Measurements from ENCODE around the gene RHBDL2. TPM values are rescaled to one million over a fixed set of nuclear protein-coding genes. Genes with fewer than 3 reads are reported as not detected.

The RHBDL2 gene
- total and polyA plus RNA-seq, 2 of the 4 experiments (the other 2 are of a cell fraction) = 0.36 to 0.38 TPM

DNA sequence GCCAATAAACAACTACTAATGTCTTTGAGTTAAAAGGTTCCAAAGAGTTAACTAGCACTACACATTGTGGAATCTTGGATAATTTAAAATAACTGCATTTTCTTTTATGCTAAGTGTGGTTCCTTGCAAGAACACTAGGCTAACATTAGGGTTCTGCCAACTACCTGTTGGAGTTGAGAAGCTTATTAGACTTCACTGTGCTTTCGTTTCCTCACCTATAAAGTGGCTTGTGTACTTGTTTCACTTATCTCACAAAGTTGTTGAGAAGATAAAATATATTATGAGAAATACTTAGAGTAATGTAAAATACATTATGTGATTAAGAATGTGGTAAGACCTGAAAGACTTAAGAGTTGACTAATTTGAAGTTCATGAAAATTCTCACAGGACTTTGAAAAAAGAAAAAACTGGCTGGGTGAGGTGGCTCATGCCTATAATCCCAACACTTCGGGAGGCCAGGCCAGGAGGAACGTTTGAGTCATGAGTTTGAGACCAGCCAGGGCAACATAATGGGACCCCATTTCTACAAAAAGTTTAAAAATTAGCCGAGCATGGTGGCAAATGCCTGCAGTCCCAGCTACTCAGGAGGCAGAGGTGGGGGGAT, 76.4 kb downstream of the RHBDL2 start:
- H3K18ac ChIP-seq (ENCODE audit: low read depth, low read length) = no peak overlapping the region
- H3K36me3 ChIP-seq (ENCODE audit: control insufficient read depth, insufficient read depth, low read length) = 0 out of 2 replicates have a peak, but pooled peaks cover 1% of the 10 kb centered on the region
- no TSS peak for BruUV-seq (replicated peaks)
- H3K9ac ChIP-seq (ENCODE audit: low read depth, low read length) = no peak overlapping the region
- no peaks in the 10 kb centered on the region; the same call in 1 of the 2 replicates for H3K9me1 ChIP-seq (ENCODE audit: insufficient read depth, low read length)
- H3K79me1 ChIP-seq (ENCODE audit: low read depth in 1 of 2, low read length in 2 of 2) = peaks cover 6 to 34% of the 10 kb centered on the region in 2 experiments; a peak in 3 of 4 replicates
- no peak overlapping the region for H2BK5ac ChIP-seq (ENCODE audit: low read depth, low read length, poor library complexity, severe bottlenecking)
- H3K27me3 ChIP-seq (ENCODE audit: control insufficient read depth, insufficient read depth, low read length) = no peaks in the 10 kb centered on the region
- H3K4me2 ChIP-seq (ENCODE audit: low read depth, low read length) = no peak overlapping the region
- no peak overlapping the region for H4K8ac ChIP-seq (ENCODE audit: low read depth in 2 of 2, low read length in 2 of 2)
- 100% methylated on average over 1 of the region's 4 CpGs; no CpG with 5 or more reads in 1 of the 2 experiments for WGBS, 2 experiments (ENCODE audit: extremely low coverage in 2 of 2, insufficient read length in 1 of 2)
- intact Hi-C loops (cut with micrococcal nuclease) = no loop called here
- TF ChIP-seq NFE2L2 (IDR thresholded peaks at IDR 0.05; ENCODE audit: low read depth, low read length) (no peak), RCOR1 (IDR thresholded peaks at IDR 0.05; ENCODE audit: insufficient replicate concordance, low read length) (no peak), FOS (IDR thresholded peaks at IDR 0.05; ENCODE audit: low read depth, low read length) (no peak), SMC3 (IDR thresholded peaks at IDR 0.05; ENCODE audit: low read depth, low read length) (no peak), CEBPB (IDR thresholded peaks at IDR 0.05; ENCODE audit: low read depth, low read length) (no peak), MXI1 (IDR thresholded peaks at IDR 0.05; ENCODE audit: borderline replicate concordance, low read depth, low read length) (no peak), RFX5 (IDR thresholded peaks at IDR 0.05; ENCODE audit: low read depth, low read length) (no peak), RAD21 (IDR thresholded peaks at IDR 0.05; ENCODE audit: low read length) (no peak), BHLHE40 (IDR thresholded peaks at IDR 0.05; ENCODE audit: low read depth, low read length) (no peak), CHD1 (IDR thresholded peaks at IDR 0.05; ENCODE audit: low read depth, low read length) (no peak), MAFK (IDR thresholded peaks at IDR 0.05; ENCODE audit: low read depth, low read length) (no peak), MAZ (IDR thresholded peaks at IDR 0.05; ENCODE audit: borderline replicate concordance, low read depth, low read length) (no peak), POLR2A (IDR thresholded peaks at IDR 0.05; ENCODE audit: low read depth, low read length) (no peak)
- TF ChIP-seq, protein P1, sequence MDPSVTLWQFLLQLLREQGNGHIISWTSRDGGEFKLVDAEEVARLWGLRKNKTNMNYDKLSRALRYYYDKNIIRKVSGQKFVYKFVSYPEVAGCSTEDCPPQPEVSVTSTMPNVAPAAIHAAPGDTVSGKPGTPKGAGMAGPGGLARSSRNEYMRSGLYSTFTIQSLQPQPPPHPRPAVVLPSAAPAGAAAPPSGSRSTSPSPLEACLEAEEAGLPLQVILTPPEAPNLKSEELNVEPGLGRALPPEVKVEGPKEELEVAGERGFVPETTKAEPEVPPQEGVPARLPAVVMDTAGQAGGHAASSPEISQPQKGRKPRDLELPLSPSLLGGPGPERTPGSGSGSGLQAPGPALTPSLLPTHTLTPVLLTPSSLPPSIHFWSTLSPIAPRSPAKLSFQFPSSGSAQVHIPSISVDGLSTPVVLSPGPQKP (IDR thresholded peaks at IDR 0.05; ENCODE audit: borderline replicate concordance, low read depth, low read length) = no peak
- TF ChIP-seq, protein P2, sequence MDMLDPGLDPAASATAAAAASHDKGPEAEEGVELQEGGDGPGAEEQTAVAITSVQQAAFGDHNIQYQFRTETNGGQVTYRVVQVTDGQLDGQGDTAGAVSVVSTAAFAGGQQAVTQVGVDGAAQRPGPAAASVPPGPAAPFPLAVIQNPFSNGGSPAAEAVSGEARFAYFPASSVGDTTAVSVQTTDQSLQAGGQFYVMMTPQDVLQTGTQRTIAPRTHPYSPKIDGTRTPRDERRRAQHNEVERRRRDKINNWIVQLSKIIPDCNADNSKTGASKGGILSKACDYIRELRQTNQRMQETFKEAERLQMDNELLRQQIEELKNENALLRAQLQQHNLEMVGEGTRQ (IDR thresholded peaks at IDR 0.05; ENCODE audit: low read depth, low read length) = no peak
- TF ChIP-seq, protein P3, sequence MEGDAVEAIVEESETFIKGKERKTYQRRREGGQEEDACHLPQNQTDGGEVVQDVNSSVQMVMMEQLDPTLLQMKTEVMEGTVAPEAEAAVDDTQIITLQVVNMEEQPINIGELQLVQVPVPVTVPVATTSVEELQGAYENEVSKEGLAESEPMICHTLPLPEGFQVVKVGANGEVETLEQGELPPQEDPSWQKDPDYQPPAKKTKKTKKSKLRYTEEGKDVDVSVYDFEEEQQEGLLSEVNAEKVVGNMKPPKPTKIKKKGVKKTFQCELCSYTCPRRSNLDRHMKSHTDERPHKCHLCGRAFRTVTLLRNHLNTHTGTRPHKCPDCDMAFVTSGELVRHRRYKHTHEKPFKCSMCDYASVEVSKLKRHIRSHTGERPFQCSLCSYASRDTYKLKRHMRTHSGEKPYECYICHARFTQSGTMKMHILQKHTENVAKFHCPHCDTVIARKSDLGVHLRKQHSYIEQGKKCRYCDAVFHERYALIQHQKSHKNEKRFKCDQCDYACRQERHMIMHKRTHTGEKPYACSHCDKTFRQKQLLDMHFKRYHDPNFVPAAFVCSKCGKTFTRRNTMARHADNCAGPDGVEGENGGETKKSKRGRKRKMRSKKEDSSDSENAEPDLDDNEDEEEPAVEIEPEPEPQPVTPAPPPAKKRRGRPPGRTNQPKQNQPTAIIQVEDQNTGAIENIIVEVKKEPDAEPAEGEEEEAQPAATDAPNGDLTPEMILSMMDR (conservative IDR thresholded peaks at IDR 0.05; ENCODE audit: low read depth, low read length) = no peak
- H4K20me1 ChIP-seq (ENCODE audit: insufficient read depth, low read length) = no peaks in the 10 kb centered on the region; the same call in 1 of the 2 replicates
- DNase-seq (no peak), ATAC-seq (ENCODE audit: low read depth) (no peak)
- no peak overlapping the region for H4K91ac ChIP-seq (ENCODE audit: insufficient read depth, low read depth, low read length)
- no peak overlapping the region for H2AK5ac ChIP-seq (ENCODE audit: low read depth, low read length)
- H2AK9ac ChIP-seq (replicated peaks; ENCODE audit: low read depth, low read length, poor library complexity) = no peak overlapping the region
- CTCF ChIA-PET = interaction anchor here (0.6 kb wide), 1 partner anchor 18 kb away, joined by 3 read pairs; no protein-coding TSS in a partner anchor
- no peak overlapping the region for H2BK20ac ChIP-seq (ENCODE audit: low read depth, low read length)
- H3K27ac ChIP-seq (ENCODE audit: insufficient read depth, low read length) = no peak overlapping the region
- dilution Hi-C loops (cut with HindIII; ENCODE audit: low sequenced_read_pairs, unreplicated experiment) = no loop called here
- H3K23ac ChIP-seq (ENCODE audit: low read depth, low read length) = no peak overlapping the region
- no peak overlapping the region for H2AFZ ChIP-seq (replicated peaks; ENCODE audit: low read length, poor library complexity)
- H2BK15ac ChIP-seq (ENCODE audit: low read depth, low read length) = no peak overlapping the region
- H2BK120ac ChIP-seq (ENCODE audit: low read depth, low read length) = no peak overlapping the region
- no peak overlapping the region for H3K14ac ChIP-seq (replicated peaks; ENCODE audit: low read depth, low read length)
- in situ Hi-C loops (cut with MboI; ENCODE audit: low sequenced_read_pairs) = loop anchor here (25.0 kb wide), 1 partner anchor 672 kb away; no protein-coding TSS in a partner anchor
- H3K4me1 ChIP-seq (ENCODE audit: control insufficient read depth, insufficient read depth, low read length) = peaks cover 2% of the 10 kb centered on the region; the same call in 1 of the 2 replicates
- POLR2A ChIA-PET (ENCODE audit: unreplicated experiment) = no interaction called here
- no peaks in the 10 kb centered on the region for H3K9me3 ChIP-seq (ENCODE audit: control insufficient read depth, insufficient read depth, low read length)
- H3K56ac ChIP-seq (ENCODE audit: extremely low read depth, insufficient read depth, low read length) = no peak overlapping the region
- H4K5ac ChIP-seq (ENCODE audit: low read depth, low read length) = no peak overlapping the region
- H3K4me3 ChIP-seq (ENCODE audit: insufficient read depth, low read depth, low read length) = no peak overlapping the region
- no peak overlapping the region for H3K4ac ChIP-seq (ENCODE audit: low read depth, low read length)

All from IMR-90 (cell line).